ENCODE results near the gene ZNRF3.
"Not testable (repeated sequence)": the region's sequence is repeated elsewhere in the genome, so short reads cannot be mapped to it uniquely, and the experiment has no call there.

ZNRF3 gene

GRCh38 chr22:28940441-28940840 is 57.1 kb downstream of the ZNRF3 start:
- no peak for TF ChIP-seq CTCF (conservative IDR thresholded peaks at IDR 0.05; ENCODE audit: low read length)
- no peak overlapping the region for H3K4me3 ChIP-seq (ENCODE audit: low read length)
- DNase-seq (ENCODE audit: low read depth), result no peak

GRCh38 chr22:28942333-28942732 is 59.0 kb downstream of the ZNRF3 start:
- DNase-seq (ENCODE audit: low read depth), result no peak
- no peak for TF ChIP-seq CTCF (conservative IDR thresholded peaks at IDR 0.05; ENCODE audit: low read length)
- no peak overlapping the region for H3K4me3 ChIP-seq (ENCODE audit: low read length)

GRCh38 chr22:28942801-28943500 is 59.6 kb downstream of the ZNRF3 start:
- TF ChIP-seq CTCF (conservative IDR thresholded peaks at IDR 0.05; ENCODE audit: low read length), result no peak
- H3K4me3 ChIP-seq (ENCODE audit: low read length), result no peak overlapping the region
- DNase-seq (ENCODE audit: low read depth), result no peak

GRCh38 chr22:28943501-28943879 is 60.1 kb downstream of the ZNRF3 start:
- H3K4me3 ChIP-seq (ENCODE audit: low read length), result no peak overlapping the region
- TF ChIP-seq CTCF (conservative IDR thresholded peaks at IDR 0.05; ENCODE audit: low read length), result no peak
- DNase-seq (ENCODE audit: low read depth), result no peak

GRCh38 chr22:28947125-28947524 is 63.8 kb downstream of the ZNRF3 start:
- no peak for TF ChIP-seq CTCF (conservative IDR thresholded peaks at IDR 0.05; ENCODE audit: low read length)
- DNase-seq (ENCODE audit: low read depth), result no peak
- no peak overlapping the region for H3K4me3 ChIP-seq (ENCODE audit: low read length)

- H3K4me3 ChIP-seq (ENCODE audit: low read length), result no peak overlapping the region
- no peak for DNase-seq (ENCODE audit: low read depth)
- no peak for TF ChIP-seq CTCF (conservative IDR thresholded peaks at IDR 0.05; ENCODE audit: low read length)
Measured at GRCh38 chr22:28948424-28948823, 65.1 kb downstream of the ZNRF3 start.

GRCh38 chr22:28948860-28949551 is 65.6 kb downstream of the ZNRF3 start:
- not testable (repeated sequence) for DNase-seq (ENCODE audit: low read depth); H3K4me3 ChIP-seq (ENCODE audit: low read length)

Measured in AG10803 (cell line).